Vagina (tissue), 2 donors: ENCODE measurements around the gene ARHGAP4. TPM values are rescaled to one million over a fixed set of nuclear protein-coding genes. Genes with fewer than 3 reads are reported as not detected.

Source experiments
- DNase-seq, 2 donors: peaks; one replicate each; pipeline ENCODE4 v3.0.0-alpha.2; 2017; ENCODE audit errors: extremely low spot score in 2 of 2
- H3K27ac ChIP-seq: fragments of 200-600 bp; sonication (generic); one replicate; pipeline ENCODE4 v1.5.1; 2019
- H3K27me3 ChIP-seq: fragments of 200-600 bp; sonication (generic); one replicate; pipeline ENCODE4 v1.5.1; 2019
- H3K36me3 ChIP-seq, 2 donors: fragments of 200-600 bp; sonication (generic); one replicate each; pipeline ENCODE4 v1.5.1; 2017 to 2019
- H3K4me1 ChIP-seq: fragments of 200-600 bp; sonication (generic); one replicate; pipeline ENCODE4 v1.5.1; 2019
- H3K4me3 ChIP-seq, 2 donors: fragments of 200-600 bp; sonication (generic); 1 replicate in 1 of 2; 2 replicates in 1 of 2; pipeline ENCODE4 v1.5.1; 2016 to 2019
- H3K9me3 ChIP-seq: fragments of 200-600 bp; sonication (generic); one replicate; pipeline ENCODE4 v1.5.1; 2019
- POLR2A ChIP-seq, 2 donors: fragments of 450-650 bp; IDR thresholded peaks; one replicate each; pipeline ENCODE4 v1.6.1; 2017; ENCODE audit warnings: antibody characterized with exemption in 2 of 2, mild to moderate bottlenecking in 2 of 2, moderate library complexity in 2 of 2
- POLR2AphosphoS5 ChIP-seq, 2 donors: sonication (generic); formaldehyde crosslinking; IDR thresholded peaks; one replicate each; pipeline ENCODE4 v1.9.0; 2017; ENCODE audit warnings: antibody characterized with exemption in 2 of 2, mild to moderate bottlenecking in 2 of 2, low read depth in 1 of 2; ENCODE audit not compliant: insufficient read depth in 1 of 2
- intact Hi-C: fragments of 100-400 bp; cut with DNase I; formaldehyde crosslinking; loops from one replicate; pipeline ENCODE4 v1.15.1; 2023
- total RNA-seq: library from RNA; depleted of rRNA; stranded (reverse); fragments of >200 nt; gene quantifications from one replicate; pipeline ENCODE4 v1.2.3, GENCODE V29; 2016
- TF ChIP-seq, protein P1 (sequence below), 3 experiments: fragments of 450-650 bp in 2 of 3; fragments of 200-600 bp in 1 of 3; sonication (generic) in 1 of 3; IDR thresholded peaks; one replicate each; pipeline ENCODE4 v1.5.1; 2017 to 2019; ENCODE audit warnings: antibody characterized with exemption in 3 of 3, mild to moderate bottlenecking in 2 of 3, moderate library complexity in 2 of 3

Gene ARHGAP4
- total RNA-seq, 1 donor from 2014 or later: 36.6 TPM

DNA sequence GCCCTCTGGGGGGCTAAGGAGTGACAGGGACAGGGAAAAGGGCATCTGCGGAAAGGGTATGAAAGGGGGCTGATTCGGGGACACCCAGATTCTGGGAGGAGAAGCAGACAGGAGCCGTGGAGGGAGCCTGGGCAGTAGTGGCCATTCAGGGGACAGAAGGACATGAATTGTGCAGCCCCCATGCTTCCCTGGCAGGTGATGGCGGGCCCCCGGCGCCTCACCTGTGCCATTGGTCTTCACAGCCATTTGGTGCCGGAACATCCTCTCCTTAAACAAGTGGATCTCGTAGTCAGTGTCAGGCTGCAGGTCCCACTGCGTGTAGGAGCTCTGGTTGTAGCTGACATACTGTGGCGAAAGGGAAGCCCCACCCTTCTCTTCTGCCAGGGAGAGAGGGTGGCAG, 62.0 kb downstream of the ARHGAP4 start:
- no peaks in the 10 kb centered on the region for H3K27me3 ChIP-seq
- TF ChIP-seq, protein P1, sequence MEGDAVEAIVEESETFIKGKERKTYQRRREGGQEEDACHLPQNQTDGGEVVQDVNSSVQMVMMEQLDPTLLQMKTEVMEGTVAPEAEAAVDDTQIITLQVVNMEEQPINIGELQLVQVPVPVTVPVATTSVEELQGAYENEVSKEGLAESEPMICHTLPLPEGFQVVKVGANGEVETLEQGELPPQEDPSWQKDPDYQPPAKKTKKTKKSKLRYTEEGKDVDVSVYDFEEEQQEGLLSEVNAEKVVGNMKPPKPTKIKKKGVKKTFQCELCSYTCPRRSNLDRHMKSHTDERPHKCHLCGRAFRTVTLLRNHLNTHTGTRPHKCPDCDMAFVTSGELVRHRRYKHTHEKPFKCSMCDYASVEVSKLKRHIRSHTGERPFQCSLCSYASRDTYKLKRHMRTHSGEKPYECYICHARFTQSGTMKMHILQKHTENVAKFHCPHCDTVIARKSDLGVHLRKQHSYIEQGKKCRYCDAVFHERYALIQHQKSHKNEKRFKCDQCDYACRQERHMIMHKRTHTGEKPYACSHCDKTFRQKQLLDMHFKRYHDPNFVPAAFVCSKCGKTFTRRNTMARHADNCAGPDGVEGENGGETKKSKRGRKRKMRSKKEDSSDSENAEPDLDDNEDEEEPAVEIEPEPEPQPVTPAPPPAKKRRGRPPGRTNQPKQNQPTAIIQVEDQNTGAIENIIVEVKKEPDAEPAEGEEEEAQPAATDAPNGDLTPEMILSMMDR (IDR thresholded peaks at IDR 0.05): no peak
- no peak for TF ChIP-seq POLR2A (IDR thresholded peaks at IDR 0.05)
- TF ChIP-seq POLR2AphosphoS5 (IDR thresholded peaks at IDR 0.05; ENCODE audit: insufficient read depth in 1 of 2, low read depth in 1 of 2): no peak
- H3K4me3 ChIP-seq: no peak overlapping the region

DNA sequence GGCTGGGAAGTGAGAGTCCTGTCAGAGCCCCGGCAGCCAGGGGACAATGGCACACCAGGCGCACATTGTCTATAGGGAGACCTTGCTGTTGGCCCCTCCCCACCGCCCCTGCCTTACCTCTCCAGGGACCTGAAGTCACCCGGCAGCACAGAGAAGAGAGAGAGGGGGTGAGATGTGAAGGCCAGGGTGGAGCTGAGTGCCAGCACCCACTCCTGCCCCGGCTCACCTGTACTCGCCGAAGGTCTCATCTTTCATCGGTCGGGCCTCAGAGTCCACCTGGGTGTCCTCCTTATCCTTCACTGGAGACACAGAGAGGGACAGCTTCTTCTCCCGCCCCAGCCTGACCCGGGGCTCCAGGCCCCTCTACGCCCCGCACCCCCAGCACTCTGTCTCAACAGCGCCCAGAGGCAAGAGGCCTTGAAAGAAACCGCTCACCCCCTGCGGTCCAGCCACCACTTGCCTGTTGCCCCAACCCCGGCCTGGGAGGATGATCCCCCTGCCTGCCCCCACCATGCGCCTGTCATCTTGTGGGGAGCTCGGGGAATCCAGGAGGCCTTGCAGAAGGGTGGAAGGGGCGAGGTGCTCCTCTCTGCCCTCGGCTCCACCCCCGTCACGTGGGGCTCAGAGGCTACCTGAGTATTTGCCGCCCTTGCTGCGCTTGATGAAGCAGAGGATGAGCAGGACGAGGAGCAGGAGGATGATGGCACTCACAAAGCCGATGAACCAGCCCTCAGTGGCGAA, 62.6 kb downstream of the ARHGAP4 start:
- DNase-seq: no peak
- intact Hi-C loops: loop anchor here (10.0 kb wide), 1 partner anchor 769 kb away; no protein-coding TSS in a partner anchor
- no peaks in the 10 kb centered on the region for H3K36me3 ChIP-seq
- H3K27ac ChIP-seq: no peak overlapping the region
- H3K4me1 ChIP-seq: no peaks in the 10 kb centered on the region
- no peaks in the 10 kb centered on the region for H3K9me3 ChIP-seq
- no peaks in the 10 kb centered on the region for H3K27me3 ChIP-seq
- H3K4me3 ChIP-seq: no peak overlapping the region
- TF ChIP-seq, protein P1 (IDR thresholded peaks at IDR 0.05): no peak
- no peak for TF ChIP-seq POLR2AphosphoS5 (IDR thresholded peaks at IDR 0.05; ENCODE audit: insufficient read depth in 1 of 2, low read depth in 1 of 2)
- TF ChIP-seq POLR2A (IDR thresholded peaks at IDR 0.05): no peak

More for the DNA sequence above, 62.0 kb downstream of the ARHGAP4 start:
- H3K36me3 ChIP-seq: no peaks in the 10 kb centered on the region
- intact Hi-C loops: loop anchor here (10.0 kb wide), 1 partner anchor 769 kb away; no protein-coding TSS in a partner anchor
- H3K4me1 ChIP-seq: no peaks in the 10 kb centered on the region
- H3K9me3 ChIP-seq: no peaks in the 10 kb centered on the region
- no peak for DNase-seq
- H3K27ac ChIP-seq: no peak overlapping the region

DNA sequence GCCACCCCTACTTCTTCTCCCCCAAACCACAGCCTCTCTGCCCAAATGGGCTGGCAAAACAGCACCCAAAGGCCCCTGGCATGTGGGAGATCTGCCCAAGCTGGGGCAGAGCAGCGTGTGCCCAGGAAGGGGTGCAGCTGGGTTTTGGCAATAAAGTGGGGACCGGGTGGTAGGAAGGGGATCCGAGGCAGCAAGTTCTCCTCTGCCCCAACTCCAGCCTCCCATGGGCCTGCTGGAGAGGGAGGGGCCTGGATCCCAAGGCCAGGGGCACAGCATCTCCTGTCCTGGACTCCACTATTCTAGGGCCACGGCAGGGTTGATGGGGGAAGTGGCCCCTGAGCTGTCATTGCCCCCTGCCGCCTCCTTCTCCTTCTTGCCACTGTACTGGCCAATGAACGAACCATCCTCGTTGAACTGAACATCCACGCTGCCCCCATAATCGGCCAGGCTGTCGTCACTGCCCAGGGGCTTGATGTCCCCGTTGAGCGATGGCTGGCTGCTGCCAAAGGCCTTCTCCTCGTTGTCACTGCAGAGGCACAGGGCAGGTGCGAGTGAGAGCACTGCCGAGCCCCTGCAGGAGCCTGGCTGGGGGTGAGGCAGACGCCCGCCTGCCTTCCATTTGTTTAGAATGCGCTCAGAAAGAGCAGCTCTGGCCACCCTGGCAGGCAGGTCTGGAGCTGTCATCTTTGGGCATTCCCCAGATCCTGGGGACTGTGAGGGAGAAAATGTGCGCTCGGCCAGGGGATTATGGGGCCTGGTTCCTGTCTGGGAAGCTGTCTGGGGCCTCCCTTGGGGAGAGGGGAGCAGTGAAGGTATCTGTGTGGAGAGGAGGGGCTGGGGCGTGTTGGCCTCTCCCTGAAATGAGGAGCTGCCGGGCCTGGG, 63.5 kb downstream of the ARHGAP4 start:
- Histone ChIP-seq H3K9me3 (no peaks in the 10 kb centered on the region), H3K4me1 (no peaks in the 10 kb centered on the region), H3K27ac (no peak overlapping the region), H3K27me3 (no peaks in the 10 kb centered on the region), H3K36me3 (no peaks in the 10 kb centered on the region), H3K4me3 (no peak overlapping the region)
- DNase-seq: no peak
- TF ChIP-seq POLR2A (IDR thresholded peaks at IDR 0.05) (no peak), POLR2AphosphoS5 (IDR thresholded peaks at IDR 0.05; ENCODE audit: insufficient read depth in 1 of 2, low read depth in 1 of 2) (no peak)
- TF ChIP-seq, protein P1 (IDR thresholded peaks at IDR 0.05): no peak
- intact Hi-C loops: loop anchor here (10.0 kb wide), 1 partner anchor 768 kb away; no protein-coding TSS in a partner anchor

DNA sequence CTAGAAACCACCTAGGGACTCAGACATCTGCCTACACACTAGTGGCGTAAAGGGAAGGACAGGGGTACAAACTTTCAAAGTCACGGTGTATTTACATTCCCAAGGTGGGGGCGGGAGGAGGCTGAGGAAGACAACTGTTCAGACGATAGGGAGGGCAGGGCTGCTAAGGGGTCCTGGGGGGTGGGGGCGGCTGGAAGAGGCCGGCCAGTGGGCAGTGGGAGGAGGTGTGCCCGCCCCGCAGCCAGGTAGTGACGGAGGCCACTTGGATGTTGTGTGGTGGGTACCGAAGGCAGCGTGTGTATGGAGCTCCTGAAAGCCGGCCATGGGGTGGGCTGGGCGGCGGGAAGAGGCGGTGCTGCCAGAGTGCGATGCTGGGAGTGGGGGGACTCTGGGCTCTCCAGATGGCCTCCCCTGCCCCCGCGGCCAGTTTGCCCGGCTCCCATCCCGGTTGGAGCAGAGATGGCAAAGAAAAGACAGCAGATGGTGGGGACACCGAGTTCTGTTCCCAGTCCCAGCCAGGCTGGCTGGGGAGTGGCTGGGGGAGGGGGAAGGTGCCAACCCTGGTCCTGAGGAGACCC, 64.2 kb downstream of the ARHGAP4 start:
- Histone ChIP-seq H3K9me3 (no peaks in the 10 kb centered on the region), H3K4me3 (no peak overlapping the region), H3K4me1 (no peaks in the 10 kb centered on the region), H3K27me3 (no peaks in the 10 kb centered on the region), H3K36me3 (no peaks in the 10 kb centered on the region), H3K27ac (no peak overlapping the region)
- intact Hi-C loops: loop anchor here (10.0 kb wide), 1 partner anchor 767 kb away; no protein-coding TSS in a partner anchor
- no peak for DNase-seq
- no peak for TF ChIP-seq POLR2A (IDR thresholded peaks at IDR 0.05)
- no peak for TF ChIP-seq POLR2AphosphoS5 (IDR thresholded peaks at IDR 0.05; ENCODE audit: insufficient read depth in 1 of 2, low read depth in 1 of 2)
- TF ChIP-seq, protein P1 (IDR thresholded peaks at IDR 0.05): no peak
